ENCODE measurements around the gene FKBP3. TPM values are rescaled to one million over a fixed set of nuclear protein-coding genes. Genes with fewer than 3 reads are reported as not detected.

Gene FKBP3
- total and polyA plus RNA-seq, 2 of the 13 experiments (the other 11 are each of a cell fraction or from before 2014, with no cell fraction given) = 57.0 to 87.6 TPM

DNA sequence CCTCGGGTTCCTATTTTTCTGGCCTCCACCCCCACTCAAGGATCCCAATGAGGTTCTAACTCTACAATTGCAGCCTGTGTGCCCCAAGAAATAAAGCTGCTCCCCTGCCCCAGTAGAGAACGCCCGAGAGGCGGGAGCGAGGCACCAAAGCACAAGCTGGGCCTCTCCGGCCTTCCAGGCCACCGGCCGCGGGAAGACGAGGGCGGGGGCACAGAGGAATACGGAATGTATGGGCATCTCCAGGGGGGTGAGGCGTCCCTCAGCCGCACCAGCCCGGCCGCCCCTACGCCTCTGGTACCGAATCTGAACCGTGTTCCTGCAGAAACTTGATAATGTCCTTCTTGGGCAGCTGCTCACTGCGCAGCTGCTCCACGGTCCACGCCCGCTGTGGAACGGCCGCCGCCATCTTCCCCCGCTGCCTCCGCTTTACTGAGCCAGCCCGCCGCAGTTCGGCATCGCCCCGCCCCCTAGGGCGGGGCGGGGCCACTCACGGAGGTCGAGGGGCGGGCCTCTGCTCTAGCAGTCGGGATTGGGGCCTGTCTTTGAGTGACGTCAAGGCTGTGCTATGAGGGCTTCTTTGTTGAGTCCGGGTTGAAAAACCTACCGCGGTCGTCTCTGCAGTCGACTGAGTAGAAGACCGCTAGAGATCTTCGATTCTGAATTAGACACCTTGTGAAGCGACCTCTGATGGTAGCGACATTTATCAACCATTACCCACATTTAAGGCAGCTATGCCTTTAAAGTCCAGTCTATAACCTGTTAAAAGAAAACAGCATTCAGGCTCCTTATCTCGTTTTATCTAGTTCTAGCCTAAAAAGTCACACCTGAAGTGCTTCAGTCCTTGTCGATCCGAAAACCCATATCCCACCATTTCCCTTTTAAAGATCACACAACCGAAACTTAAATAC, at the start of gene FKBP3 (continued):
- TF ChIP-seq, protein P1, sequence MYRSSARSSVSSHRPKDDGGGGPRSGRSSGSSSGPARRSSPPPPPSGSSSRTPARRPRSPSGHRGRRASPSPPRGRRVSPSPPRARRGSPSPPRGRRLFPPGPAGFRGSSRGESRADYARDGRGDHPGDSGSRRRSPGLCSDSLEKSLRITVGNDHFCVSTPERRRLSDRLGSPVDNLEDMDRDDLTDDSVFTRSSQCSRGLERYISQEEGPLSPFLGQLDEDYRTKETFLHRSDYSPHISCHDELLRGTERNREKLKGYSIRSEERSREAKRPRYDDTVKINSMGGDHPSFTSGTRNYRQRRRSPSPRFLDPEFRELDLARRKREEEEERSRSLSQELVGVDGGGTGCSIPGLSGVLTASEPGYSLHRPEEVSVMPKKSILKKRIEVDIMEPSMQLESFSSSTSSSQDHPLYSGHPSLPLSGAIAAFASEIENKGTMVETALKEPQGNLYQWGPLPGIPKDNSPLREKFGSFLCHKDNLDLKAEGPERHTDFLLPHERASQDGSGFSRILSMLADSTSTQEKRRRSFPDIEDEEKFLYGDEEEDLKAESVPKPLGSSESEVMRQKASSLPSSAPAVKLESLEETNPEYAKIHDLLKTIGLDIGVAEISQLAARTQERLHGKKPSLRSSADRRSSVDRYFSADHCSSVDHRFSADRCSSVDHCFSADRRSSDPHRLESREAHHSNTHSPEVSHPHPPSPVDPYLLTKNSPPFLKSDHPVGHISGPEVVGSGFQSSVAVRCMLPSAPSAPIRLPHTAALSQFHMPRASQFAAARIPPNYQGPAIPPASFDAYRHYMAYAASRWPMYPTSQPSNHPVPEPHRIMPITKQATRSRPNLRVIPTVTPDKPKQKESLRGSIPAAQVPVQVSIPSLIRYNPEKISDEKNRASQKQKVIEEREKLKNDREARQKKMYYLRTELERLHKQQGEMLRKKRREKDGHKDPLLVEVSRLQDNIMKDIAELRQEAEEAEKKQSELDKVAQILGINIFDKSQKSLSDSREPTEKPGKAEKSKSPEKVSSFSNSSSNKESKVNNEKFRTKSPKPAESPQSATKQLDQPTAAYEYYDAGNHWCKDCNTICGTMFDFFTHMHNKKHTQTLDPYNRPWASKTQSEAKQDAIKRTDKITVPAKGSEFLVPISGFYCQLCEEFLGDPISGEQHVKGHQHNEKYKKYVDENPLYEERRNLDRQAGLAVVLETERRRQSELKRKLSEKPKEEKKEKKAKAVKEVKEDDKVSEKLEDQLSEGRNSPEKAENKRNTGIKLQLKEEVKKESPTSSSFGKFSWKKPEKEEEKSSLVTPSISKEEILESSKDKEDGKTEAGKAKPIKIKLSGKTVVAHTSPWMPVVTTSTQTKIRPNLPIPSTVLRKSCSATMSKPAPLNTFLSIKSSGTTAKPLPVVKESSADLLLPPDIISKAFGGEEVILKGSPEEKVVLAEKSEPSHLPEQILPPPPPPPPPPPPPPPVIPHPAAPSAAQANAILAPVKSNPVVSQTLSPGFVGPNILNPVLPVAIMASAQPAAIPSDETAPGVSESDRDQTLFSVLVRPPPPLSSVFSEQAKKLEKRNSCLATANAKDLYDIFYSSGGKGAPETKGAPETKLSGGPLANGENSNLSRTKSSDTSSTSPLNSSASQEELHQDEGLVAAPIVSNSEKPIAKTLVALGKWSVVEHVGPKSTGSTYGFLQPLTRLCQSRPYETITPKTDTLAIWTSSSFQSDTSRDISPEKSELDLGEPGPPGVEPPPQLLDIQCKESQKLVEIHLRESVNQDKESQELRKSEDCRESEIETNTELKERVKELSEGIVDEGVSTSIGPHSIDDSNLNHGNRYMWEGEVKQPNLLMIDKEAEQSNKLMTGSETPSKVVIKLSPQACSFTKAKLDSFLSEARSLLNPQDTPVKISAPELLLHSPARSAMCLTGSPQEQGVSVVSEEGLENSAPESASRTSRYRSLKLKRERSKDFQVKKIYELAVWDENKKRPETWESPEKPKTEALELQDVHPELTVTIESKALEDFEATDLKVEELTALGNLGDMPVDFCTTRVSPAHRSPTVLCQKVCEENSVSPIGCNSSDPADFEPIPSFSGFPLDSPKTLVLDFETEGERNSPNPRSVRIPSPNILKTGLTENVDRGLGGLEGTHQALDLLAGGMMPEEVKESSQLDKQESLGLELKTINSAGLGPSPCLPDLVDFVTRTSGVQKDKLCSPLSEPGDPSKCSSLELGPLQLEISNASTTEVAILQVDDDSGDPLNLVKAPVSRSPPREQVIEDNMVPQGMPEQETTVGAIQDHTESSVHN (CRISPR knock-in tag; IDR thresholded peaks at IDR 0.05) = no peak
- TF ChIP-seq ZNF513 (CRISPR knock-in tag; conservative IDR thresholded peaks at IDR 0.05) = no peak
- TF ChIP-seq FOXM1 (CRISPR knock-in tag; IDR thresholded peaks at IDR 0.05) = no peak
- TF ChIP-seq CBX2 (IDR thresholded peaks at IDR 0.05; ENCODE audit: low read depth, low read length) = no peak
- no peak for TF ChIP-seq CBX2 (CRISPR knock-in tag; IDR thresholded peaks at IDR 0.05; ENCODE audit: low read depth)
- TF ChIP-seq ZIK1 (CRISPR knock-in tag; IDR thresholded peaks at IDR 0.05; ENCODE audit: borderline replicate concordance, low read depth) = peak; percentile 34; the same call in 1 of the 2 replicates
- TF ChIP-seq GATA4 (IDR thresholded peaks at IDR 0.05; ENCODE audit: borderline replicate concordance, low read depth) = peak; percentile 56; the same call in 1 of the 2 replicates
- peak; percentile 74; the same call in 1 of the 2 replicates for TF ChIP-seq ZNF552 (CRISPR knock-in tag; IDR thresholded peaks at IDR 0.05; ENCODE audit: borderline replicate concordance)
- TF ChIP-seq FOXO4 (CRISPR knock-in tag; conservative IDR thresholded peaks at IDR 0.05) = no peak
- TF ChIP-seq TBX2 (CRISPR knock-in tag; IDR thresholded peaks at IDR 0.05; ENCODE audit: borderline replicate concordance) = peak; percentile 40; the same call in 1 of the 2 replicates
